Prostate gland (tissue), 2 donors: Measurements from ENCODE around the gene ITGA6.

Experiments
- POLR2A ChIP-seq: fragments of 450-650 bp; IDR thresholded peaks from one replicate; pipeline ENCODE4 v1.6.1; 2016; ENCODE audit warnings: antibody characterized with exemption, mild to moderate bottlenecking
- TF ChIP-seq, protein P1 (sequence below), 4 experiments: fragments of 200-600 bp in 2 of 4; fragments of 450-650 bp in 2 of 4; sonication (generic) in 2 of 4; IDR thresholded peaks; 1 replicate in 3 of 4; 2 replicates in 1 of 4; pipeline ENCODE4 v1.5.1; 2016 to 2019; ENCODE audit warnings: antibody characterized with exemption in 4 of 4, mild to moderate bottlenecking in 2 of 4, moderate library complexity in 2 of 4

DNA sequence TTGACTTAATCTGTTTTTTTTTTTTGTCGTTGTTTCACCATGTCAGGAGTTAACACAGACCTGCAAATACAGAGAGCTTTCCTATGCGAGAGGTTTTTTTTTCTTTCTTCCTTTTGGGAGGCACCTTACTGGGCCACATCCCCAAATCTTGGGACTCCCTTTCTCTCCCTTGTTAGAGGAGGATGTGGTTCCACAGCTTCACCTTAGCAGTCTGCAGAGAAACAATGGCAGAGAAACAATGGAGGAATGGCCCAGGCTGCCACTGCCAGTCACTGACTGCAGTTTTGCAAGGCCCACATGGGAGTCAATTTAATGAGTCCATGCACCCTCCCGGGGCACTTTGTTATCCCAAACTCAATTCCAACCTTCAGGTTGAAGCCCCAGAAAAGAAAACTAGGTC lies 107.7 kb downstream of the ITGA6 start:
- no peak for TF ChIP-seq POLR2A
- TF ChIP-seq, protein P1, sequence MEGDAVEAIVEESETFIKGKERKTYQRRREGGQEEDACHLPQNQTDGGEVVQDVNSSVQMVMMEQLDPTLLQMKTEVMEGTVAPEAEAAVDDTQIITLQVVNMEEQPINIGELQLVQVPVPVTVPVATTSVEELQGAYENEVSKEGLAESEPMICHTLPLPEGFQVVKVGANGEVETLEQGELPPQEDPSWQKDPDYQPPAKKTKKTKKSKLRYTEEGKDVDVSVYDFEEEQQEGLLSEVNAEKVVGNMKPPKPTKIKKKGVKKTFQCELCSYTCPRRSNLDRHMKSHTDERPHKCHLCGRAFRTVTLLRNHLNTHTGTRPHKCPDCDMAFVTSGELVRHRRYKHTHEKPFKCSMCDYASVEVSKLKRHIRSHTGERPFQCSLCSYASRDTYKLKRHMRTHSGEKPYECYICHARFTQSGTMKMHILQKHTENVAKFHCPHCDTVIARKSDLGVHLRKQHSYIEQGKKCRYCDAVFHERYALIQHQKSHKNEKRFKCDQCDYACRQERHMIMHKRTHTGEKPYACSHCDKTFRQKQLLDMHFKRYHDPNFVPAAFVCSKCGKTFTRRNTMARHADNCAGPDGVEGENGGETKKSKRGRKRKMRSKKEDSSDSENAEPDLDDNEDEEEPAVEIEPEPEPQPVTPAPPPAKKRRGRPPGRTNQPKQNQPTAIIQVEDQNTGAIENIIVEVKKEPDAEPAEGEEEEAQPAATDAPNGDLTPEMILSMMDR (IDR thresholded peaks at IDR 0.05) = no peak
